Epithelial cell of proximal tubule (primary cell): ENCODE data around the gene FAM120B. TPM values are rescaled to one million over a fixed set of nuclear protein-coding genes. Genes with fewer than 3 reads are reported as not detected.

Experiments
- DNase-seq: peaks from one replicate; pipeline ENCODE4 v3.0.0-alpha.2; 2011; ENCODE audit warnings: low read depth
- H3K4me3 ChIP-seq: 2 replicates; pipeline ENCODE4 v1.5.1; 2011; ENCODE audit warnings: low read depth, mild to moderate bottlenecking, low read length
- total RNA-seq: library from RNA; depleted of rRNA; stranded (reverse); fragments of >200 nt; gene quantifications from 2 replicates; pipeline ENCODE4 v1.2.3, GENCODE V29; 2015
- TF ChIP-seq, protein P1 (sequence below): conservative IDR thresholded peaks from 2 replicates; pipeline ENCODE4 v1.5.1; 2012; ENCODE audit warnings: low read depth, mild to moderate bottlenecking, low read length

The FAM120B gene, protein sequence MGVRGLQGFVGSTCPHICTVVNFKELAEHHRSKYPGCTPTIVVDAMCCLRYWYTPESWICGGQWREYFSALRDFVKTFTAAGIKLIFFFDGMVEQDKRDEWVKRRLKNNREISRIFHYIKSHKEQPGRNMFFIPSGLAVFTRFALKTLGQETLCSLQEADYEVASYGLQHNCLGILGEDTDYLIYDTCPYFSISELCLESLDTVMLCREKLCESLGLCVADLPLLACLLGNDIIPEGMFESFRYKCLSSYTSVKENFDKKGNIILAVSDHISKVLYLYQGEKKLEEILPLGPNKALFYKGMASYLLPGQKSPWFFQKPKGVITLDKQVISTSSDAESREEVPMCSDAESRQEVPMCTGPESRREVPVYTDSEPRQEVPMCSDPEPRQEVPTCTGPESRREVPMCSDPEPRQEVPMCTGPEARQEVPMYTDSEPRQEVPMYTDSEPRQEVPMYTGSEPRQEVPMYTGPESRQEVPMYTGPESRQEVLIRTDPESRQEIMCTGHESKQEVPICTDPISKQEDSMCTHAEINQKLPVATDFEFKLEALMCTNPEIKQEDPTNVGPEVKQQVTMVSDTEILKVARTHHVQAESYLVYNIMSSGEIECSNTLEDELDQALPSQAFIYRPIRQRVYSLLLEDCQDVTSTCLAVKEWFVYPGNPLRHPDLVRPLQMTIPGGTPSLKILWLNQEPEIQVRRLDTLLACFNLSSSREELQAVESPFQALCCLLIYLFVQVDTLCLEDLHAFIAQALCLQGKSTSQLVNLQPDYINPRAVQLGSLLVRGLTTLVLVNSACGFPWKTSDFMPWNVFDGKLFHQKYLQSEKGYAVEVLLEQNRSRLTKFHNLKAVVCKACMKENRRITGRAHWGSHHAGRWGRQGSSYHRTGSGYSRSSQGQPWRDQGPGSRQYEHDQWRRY
- total RNA-seq, result 5.0 and 7.0 TPM in 2 replicates

DNA sequence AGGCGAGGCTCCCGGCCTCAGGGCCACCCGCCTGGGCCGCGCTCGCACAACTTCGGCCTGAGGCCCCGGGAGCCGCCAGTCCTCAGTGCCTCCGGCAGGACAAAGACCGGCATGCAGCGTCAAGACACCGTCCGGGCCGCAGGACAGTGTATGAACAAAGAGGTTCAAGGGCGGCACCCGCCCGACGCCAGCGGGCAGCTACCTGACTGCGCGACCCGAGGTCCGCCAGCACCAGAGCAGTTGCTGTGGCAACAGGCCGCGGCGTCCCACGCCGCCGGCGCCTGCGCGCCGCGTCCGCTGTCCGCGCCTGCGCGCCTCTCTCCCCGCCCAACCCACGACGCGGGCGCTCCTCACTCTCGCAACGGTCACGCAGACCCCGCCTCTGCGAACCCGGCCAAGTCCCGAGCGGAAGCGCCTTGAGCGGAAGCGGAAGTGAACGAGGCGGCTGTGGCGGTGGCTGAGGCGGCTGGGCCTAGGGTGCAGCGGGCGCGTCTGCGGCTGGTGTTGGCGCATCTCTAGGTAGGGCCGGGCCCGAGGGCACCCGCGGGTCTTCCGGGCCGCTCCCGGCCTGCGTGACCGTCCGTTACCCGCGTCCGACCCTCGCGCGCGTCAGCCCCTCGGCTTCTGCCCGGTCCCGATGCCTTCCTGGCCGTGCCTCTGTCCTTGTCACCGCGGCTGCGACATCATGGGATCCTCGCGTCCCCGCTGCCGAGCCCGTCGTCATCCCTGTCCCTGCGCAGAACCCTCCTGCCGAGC lies at the start of gene FAM120B:
TSS of gene FAM120B (plus strand) at position 435 of the 756 bp plus-strand sequence. CDS start 10,633 bp downstream, outside the sequence.
- peak; percentile 37 for DNase-seq
- TF ChIP-seq, protein P1, sequence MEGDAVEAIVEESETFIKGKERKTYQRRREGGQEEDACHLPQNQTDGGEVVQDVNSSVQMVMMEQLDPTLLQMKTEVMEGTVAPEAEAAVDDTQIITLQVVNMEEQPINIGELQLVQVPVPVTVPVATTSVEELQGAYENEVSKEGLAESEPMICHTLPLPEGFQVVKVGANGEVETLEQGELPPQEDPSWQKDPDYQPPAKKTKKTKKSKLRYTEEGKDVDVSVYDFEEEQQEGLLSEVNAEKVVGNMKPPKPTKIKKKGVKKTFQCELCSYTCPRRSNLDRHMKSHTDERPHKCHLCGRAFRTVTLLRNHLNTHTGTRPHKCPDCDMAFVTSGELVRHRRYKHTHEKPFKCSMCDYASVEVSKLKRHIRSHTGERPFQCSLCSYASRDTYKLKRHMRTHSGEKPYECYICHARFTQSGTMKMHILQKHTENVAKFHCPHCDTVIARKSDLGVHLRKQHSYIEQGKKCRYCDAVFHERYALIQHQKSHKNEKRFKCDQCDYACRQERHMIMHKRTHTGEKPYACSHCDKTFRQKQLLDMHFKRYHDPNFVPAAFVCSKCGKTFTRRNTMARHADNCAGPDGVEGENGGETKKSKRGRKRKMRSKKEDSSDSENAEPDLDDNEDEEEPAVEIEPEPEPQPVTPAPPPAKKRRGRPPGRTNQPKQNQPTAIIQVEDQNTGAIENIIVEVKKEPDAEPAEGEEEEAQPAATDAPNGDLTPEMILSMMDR, result no peak
- peak within 1 kb of the TSS; percentile 76 for H3K4me3 ChIP-seq

- no peak for DNase-seq
- TF ChIP-seq, protein P1, result no peak
- no peak overlapping the region for H3K4me3 ChIP-seq
Observed at GRCh38 chr6:170257376-170257775, 49.2 kb upstream of the FAM120B start.

- DNase-seq, result no peak
- TF ChIP-seq, protein P1, result no peak
- H3K4me3 ChIP-seq, result no peak overlapping the region
Observed at GRCh38 chr6:170258407-170258806, 48.2 kb upstream of the FAM120B start.

DNA sequence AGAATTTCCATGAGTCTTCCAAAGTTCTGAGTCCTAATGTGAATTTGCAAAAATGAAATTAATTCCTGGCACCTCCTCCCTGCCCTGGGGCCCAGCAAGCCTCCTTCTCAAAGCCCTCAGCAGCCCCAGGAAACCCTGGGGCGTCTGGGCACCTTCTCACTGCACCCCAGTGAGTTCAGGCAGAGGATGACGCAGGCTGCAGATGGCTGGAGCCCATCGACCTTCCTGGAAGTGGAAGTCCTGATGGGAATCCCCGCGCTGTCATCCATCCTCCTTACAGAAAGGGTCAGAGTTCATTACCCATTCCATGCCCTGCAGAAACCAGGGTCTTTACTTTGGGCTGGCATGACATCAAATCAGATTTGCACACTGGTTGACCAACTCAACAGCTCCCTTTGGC lies 47.3 kb upstream of the FAM120B start:
- no peak for DNase-seq
- H3K4me3 ChIP-seq, result no peak overlapping the region
- TF ChIP-seq, protein P1, result no peak

DNA sequence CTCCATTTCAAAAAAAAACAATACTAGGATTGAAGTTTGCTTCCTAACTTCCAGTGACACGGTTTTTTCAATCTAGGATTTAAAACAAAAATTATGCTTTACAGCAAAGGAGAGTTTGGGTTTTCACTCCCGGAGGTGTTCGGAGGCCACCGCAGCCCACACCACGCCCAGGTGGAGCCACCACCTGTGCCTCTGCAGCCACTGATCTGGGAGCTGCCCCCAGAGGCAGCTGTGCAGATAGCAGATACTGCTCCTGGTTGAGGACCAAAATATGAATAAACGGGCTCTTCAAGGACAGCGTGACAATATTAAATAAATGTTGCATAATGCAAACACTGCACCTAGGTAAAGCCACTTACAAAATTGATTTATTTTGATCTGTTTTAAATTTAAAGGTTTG lies 45.9 kb upstream of the FAM120B start:
- TF ChIP-seq, protein P1, result no peak
- DNase-seq, result no peak
- H3K4me3 ChIP-seq, result no peak overlapping the region

DNA sequence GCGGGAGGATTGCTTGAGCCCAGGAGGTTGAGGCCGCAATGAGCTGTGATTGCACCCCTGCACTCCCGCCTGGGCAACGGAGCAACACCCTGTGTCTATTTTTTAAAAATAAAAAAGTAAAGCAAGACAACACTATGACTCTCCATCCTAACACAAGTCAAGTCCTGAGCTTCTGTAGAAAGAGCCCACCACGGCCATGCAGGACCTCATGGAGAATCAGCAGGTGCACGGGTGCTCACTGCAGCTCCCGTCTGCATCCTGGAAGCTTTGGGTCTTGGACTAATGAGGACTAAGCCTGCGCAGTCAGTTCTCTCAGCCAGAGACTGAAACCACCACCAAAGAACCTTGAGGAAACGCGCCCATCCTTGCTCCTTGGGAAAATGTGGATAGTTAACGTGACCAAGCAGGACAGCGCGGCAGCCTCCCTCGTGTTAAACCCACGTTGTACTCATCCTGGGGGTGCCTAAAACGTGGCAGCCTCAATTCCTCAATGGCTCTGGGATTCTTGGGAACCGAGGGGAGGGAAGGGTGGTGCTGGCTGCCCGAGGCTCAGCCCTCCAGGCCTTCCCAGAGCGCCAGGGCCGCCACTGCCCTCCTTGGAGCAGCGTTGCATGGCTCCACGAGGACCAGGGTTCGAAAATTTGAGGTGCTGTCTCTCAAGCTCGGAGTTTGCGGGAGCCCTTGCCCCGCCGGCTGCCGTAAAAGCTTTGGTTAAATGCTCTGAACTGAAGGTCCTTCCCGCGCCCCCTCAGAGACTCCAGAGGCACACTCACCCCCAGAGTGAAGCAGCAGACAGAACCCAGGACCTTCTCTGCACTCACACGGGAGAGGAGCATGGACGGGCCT lies 44.7 kb upstream of the FAM120B start:
- TF ChIP-seq, protein P1, result no peak
- DNase-seq, result no peak
- no peak overlapping the region for H3K4me3 ChIP-seq
